ENCODE results near the gene GTF3C5. TPM values are rescaled to one million over a fixed set of nuclear protein-coding genes. Genes with fewer than 3 reads are reported as not detected.
"Not testable (repeated sequence)": the region's sequence is repeated elsewhere in the genome, so short reads cannot be mapped to it uniquely, and the experiment has no call there.

Gene GTF3C5
- total RNA-seq, 4 donors from 2014 or later, result 49.4 to 94.2 (median 73.3) TPM

DNA sequence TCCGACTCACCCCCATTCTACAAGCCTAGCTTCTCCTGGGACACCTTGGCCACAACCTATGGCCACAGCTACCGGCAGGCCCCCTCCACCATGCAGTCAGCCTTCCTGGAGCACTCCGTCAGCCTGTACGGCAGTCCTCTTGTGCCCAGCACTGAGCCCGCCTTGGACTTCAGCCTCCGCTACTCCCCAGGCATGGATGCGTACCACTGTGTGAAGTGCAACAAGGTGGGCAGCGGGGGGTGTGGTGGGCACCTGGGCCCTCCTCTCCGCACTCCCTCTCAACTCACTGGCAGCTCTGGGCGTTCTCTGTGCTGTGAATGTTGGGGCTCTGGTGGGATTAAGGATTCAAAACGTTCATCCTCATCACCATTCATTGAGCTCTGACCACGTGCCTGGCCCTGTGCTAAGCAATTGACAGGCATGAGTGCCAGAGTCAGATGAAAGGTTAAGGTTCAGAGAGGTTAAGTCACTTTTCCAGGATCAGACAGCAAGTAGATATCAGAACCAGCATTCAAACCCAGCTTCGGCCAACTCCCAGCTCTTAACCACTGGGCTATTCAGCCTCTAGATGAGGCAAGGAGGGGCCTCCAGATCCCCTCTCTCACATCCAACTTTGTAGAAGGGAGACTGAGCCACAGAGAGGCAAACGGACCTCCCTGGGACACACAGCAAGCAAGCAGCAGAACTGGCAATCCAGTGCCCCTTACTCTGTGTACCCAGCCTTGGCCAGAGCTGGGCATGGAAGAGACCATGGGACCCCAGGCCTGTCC is 42.4 kb upstream of the GTF3C5 start:
- no peaks in the 10 kb centered on the region for H3K9me3 ChIP-seq
- H3K27me3 ChIP-seq, result peaks cover 0 to 63% of the 10 kb centered on the region in 2 donors
- no peak overlapping the region for H3K27ac ChIP-seq
- no peak overlapping the region for H3K4me3 ChIP-seq
- TF ChIP-seq POLR2A (IDR thresholded peaks at IDR 0.05), result no peak
- no peak for TF ChIP-seq CTCF (IDR thresholded peaks at IDR 0.05)
- TF ChIP-seq EP300 (IDR thresholded peaks at IDR 0.05), result no peak
- H3K36me3 ChIP-seq, result no peaks in the 10 kb centered on the region
- DNase-seq (ENCODE audit: low spot score in 2 of 2), result no peak
- WGBS, 2 donors, result 67 to 78% methylated on average over 13 to 14 of the region's 14 CpGs
- no peaks in the 10 kb centered on the region for H3K4me1 ChIP-seq

GRCh38 chr9:132989014-132989310 is 41.8 kb upstream of the GTF3C5 start:
- WGBS, 2 donors, result 92 to 93% methylated on average over 11 to 13 of the region's 13 CpGs
- Histone ChIP-seq H3K9me3 (no peaks in the 10 kb centered on the region), H3K4me1 (no peaks in the 10 kb centered on the region), H3K36me3 (no peaks in the 10 kb centered on the region), H3K27ac (no peak overlapping the region), H3K27me3 (peaks cover 0 to 61% of the 10 kb centered on the region in 2 donors), H3K4me3 (no peak overlapping the region)
- no peak for DNase-seq (ENCODE audit: low spot score in 2 of 2)
- TF ChIP-seq POLR2A (IDR thresholded peaks at IDR 0.05) (no peak), CTCF (IDR thresholded peaks at IDR 0.05) (no peak), EP300 (IDR thresholded peaks at IDR 0.05) (no peak)

DNA sequence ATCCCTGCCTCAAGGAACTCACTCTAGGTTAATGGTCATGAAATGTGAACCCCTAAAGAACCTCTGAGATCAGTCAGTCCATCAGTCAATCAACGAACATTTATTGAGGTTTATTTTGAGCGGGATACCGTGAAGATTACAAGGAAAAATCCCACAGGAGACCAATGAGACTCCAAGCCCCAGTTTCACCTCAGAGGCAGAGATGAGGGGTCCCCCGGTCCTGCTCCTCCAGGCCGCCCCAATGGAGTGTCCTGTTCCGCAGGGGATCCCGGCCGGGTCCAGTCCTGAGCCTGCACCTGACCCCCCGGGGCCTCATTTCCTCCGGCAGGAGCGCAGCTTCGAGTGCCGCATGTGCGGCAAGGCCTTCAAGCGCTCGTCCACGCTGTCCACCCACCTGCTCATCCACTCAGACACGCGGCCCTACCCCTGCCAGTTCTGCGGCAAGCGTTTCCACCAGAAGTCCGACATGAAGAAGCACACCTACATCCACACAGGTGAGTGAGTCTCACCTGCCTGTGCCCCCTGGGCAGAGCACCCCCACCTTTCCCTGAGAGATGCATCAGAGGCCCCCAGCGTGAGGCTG is 41.3 kb upstream of the GTF3C5 start:
- Histone ChIP-seq H3K4me3 (no peak overlapping the region), H3K4me1 (peaks cover 0 to 4% (median 2%) of the 10 kb centered on the region in 4 donors), H3K27me3 (peaks cover 0 to 57% of the 10 kb centered on the region in 2 donors), H3K27ac (no peak overlapping the region), H3K36me3 (no peaks in the 10 kb centered on the region), H3K9me3 (no peaks in the 10 kb centered on the region)
- TF ChIP-seq CTCF (IDR thresholded peaks at IDR 0.05), result no peak
- TF ChIP-seq EP300 (IDR thresholded peaks at IDR 0.05), result no peak
- TF ChIP-seq POLR2A (IDR thresholded peaks at IDR 0.05), result no peak
- 84 to 86% methylated on average over 22 of the region's 23 CpGs for WGBS, 2 donors
- DNase-seq (ENCODE audit: low spot score in 2 of 2), result no peak

DNA sequence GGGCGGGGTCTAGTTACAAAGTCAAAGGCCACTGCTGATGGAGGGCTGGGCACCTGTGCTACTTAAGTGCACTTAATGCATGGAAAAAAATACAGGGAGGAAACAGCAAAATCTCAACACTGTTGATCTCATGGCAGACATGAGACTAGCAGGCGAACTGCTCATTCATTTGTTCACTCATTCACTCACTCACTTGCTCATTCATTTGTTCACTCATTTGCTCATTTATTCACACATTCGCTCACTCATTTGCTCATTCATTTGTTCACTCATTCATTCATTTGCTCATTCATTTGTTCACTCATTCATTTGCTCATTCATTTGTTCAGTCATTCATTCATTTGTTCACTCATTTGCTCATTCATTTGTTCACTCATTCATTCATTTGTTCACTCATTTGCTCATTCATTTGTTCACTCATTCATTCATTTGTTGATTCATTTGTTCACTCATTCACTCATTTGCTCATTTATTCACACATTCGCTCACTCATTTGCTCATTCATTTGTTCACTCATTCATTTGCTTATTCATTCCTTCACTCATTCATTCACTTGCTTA is 40.7 kb upstream of the GTF3C5 start:
- H3K36me3 ChIP-seq; H3K9me3 ChIP-seq; H3K4me1 ChIP-seq; H3K27ac ChIP-seq; H3K4me3 ChIP-seq; DNase-seq (ENCODE audit: low spot score in 2 of 2): not testable (repeated sequence)
- 77 to 78% methylated on average over 4 of the region's 4 CpGs for WGBS, 2 donors
- H3K27me3 ChIP-seq, result peaks cover 0 to 51% of the 10 kb centered on the region in 2 donors

- Histone ChIP-seq H3K36me3 (no peaks in the 10 kb centered on the region), H3K9me3 (no peaks in the 10 kb centered on the region), H3K4me1 (peaks cover 0 to 6% (median 4%) of the 10 kb centered on the region in 4 donors), H3K4me3 (no peak overlapping the region), H3K27me3 (peaks cover 0 to 46% of the 10 kb centered on the region in 2 donors), H3K27ac (no peak overlapping the region)
- no peak for DNase-seq (ENCODE audit: low spot score in 2 of 2)
- TF ChIP-seq POLR2A (IDR thresholded peaks at IDR 0.05), result no peak
- no peak for TF ChIP-seq CTCF (IDR thresholded peaks at IDR 0.05)
- TF ChIP-seq EP300 (IDR thresholded peaks at IDR 0.05), result no peak
- 89 to 92% methylated on average over 14 of the region's 14 CpGs for WGBS, 2 donors
Observed at GRCh38 chr9:132990781-132991180, 40.0 kb upstream of the GTF3C5 start.
